Measurements from ENCODE around the gene RBM26.

The RBM26 gene

GRCh38 chr13:79309690-79310089 is 96.4 kb downstream of the RBM26 start:
- no peaks in the 10 kb centered on the region for H3K4me1 ChIP-seq (ENCODE audit: control insufficient read depth, insufficient read depth, low read length, poor library complexity, severe bottlenecking)
- no peaks in the 10 kb centered on the region for H3K9me3 ChIP-seq (ENCODE audit: control insufficient read depth, low read length)
- H3K27ac ChIP-seq (ENCODE audit: low read depth, low read length, severe bottlenecking): no peak overlapping the region
- no peak overlapping the region for H3K4me3 ChIP-seq (ENCODE audit: extremely low read depth, insufficient read depth, low read length, poor library complexity, severe bottlenecking)
- H3K36me3 ChIP-seq (ENCODE audit: control insufficient read depth, insufficient read depth, low read length): peaks cover 4% of the 10 kb centered on the region
- WGBS, 2 experiments (ENCODE audit: insufficient coverage in 2 of 2): 89 to 90% methylated on average over 7 to 8 of the region's 9 CpGs

- H3K9me3 ChIP-seq (ENCODE audit: control insufficient read depth, low read length): no peaks in the 10 kb centered on the region
- no peak overlapping the region for H3K4me3 ChIP-seq (ENCODE audit: extremely low read depth, insufficient read depth, low read length, poor library complexity, severe bottlenecking)
- H3K27ac ChIP-seq (ENCODE audit: low read depth, low read length, severe bottlenecking): no peak overlapping the region
- H3K4me1 ChIP-seq (ENCODE audit: control insufficient read depth, insufficient read depth, low read length, poor library complexity, severe bottlenecking): no peaks in the 10 kb centered on the region
- H3K36me3 ChIP-seq (ENCODE audit: control insufficient read depth, insufficient read depth, low read length): no peaks in the 10 kb centered on the region
- WGBS, 2 experiments (ENCODE audit: insufficient coverage in 2 of 2): 82% methylated on average over 5 of the region's 8 CpGs
These were observed 98.2 kb downstream of the RBM26 start for GRCh38 chr13:79307866-79308298.

- H3K36me3 ChIP-seq (ENCODE audit: control insufficient read depth, insufficient read depth, low read length): no peaks in the 10 kb centered on the region
- H3K9me3 ChIP-seq (ENCODE audit: control insufficient read depth, low read length): no peaks in the 10 kb centered on the region
- no peak overlapping the region for H3K4me3 ChIP-seq (ENCODE audit: extremely low read depth, insufficient read depth, low read length, poor library complexity, severe bottlenecking)
- H3K27ac ChIP-seq (ENCODE audit: low read depth, low read length, severe bottlenecking): no peak overlapping the region
- H3K4me1 ChIP-seq (ENCODE audit: control insufficient read depth, insufficient read depth, low read length, poor library complexity, severe bottlenecking): no peaks in the 10 kb centered on the region
- 100% methylated on average over 1 of the region's 3 CpGs; no CpG with 5 or more reads in 1 of the 2 experiments for WGBS, 2 experiments (ENCODE audit: insufficient coverage in 2 of 2)
These were observed 98.6 kb downstream of the RBM26 start for GRCh38 chr13:79307433-79307861.

GRCh38 chr13:79306650-79307049 is 99.4 kb downstream of the RBM26 start:
- no peak overlapping the region for H3K27ac ChIP-seq (ENCODE audit: low read depth, low read length, severe bottlenecking)

GRCh38 chr13:79297128-79297527 is 108.9 kb downstream of the RBM26 start:
- Histone ChIP-seq H3K4me3 (ENCODE audit: extremely low read depth, insufficient read depth, low read length, poor library complexity, severe bottlenecking) (no peak overlapping the region), H3K36me3 (ENCODE audit: control insufficient read depth, insufficient read depth, low read length) (no peaks in the 10 kb centered on the region), H3K27ac (ENCODE audit: low read depth, low read length, severe bottlenecking) (no peak overlapping the region), H3K4me1 (ENCODE audit: control insufficient read depth, insufficient read depth, low read length, poor library complexity, severe bottlenecking) (no peaks in the 10 kb centered on the region), H3K9me3 (ENCODE audit: control insufficient read depth, low read length) (peaks cover 3% of the 10 kb centered on the region)
- WGBS, 2 experiments (ENCODE audit: insufficient coverage in 2 of 2): no CpG with 5 or more reads among the region's 2 CpGs

More at GRCh38 chr13:79306650-79307049, 99.4 kb downstream of the RBM26 start:
- Histone ChIP-seq H3K4me1 (ENCODE audit: control insufficient read depth, insufficient read depth, low read length, poor library complexity, severe bottlenecking) (no peaks in the 10 kb centered on the region), H3K9me3 (ENCODE audit: control insufficient read depth, low read length) (no peaks in the 10 kb centered on the region), H3K36me3 (ENCODE audit: control insufficient read depth, insufficient read depth, low read length) (no peaks in the 10 kb centered on the region), H3K4me3 (ENCODE audit: extremely low read depth, insufficient read depth, low read length, poor library complexity, severe bottlenecking) (no peak overlapping the region)
- WGBS, 2 experiments (ENCODE audit: insufficient coverage in 2 of 2): no CpG with 5 or more reads among the region's 1 CpG

GRCh38 chr13:79295906-79296706 is 109.9 kb downstream of the RBM26 start:
- H3K27ac ChIP-seq (ENCODE audit: low read depth, low read length, severe bottlenecking): no peak overlapping the region
- 97 to 100% methylated on average over 1 to 3 of the region's 4 CpGs for WGBS, 2 experiments (ENCODE audit: insufficient coverage in 2 of 2)
- H3K36me3 ChIP-seq (ENCODE audit: control insufficient read depth, insufficient read depth, low read length): no peaks in the 10 kb centered on the region
- H3K4me1 ChIP-seq (ENCODE audit: control insufficient read depth, insufficient read depth, low read length, poor library complexity, severe bottlenecking): no peaks in the 10 kb centered on the region
- H3K9me3 ChIP-seq (ENCODE audit: control insufficient read depth, low read length): peaks cover 3% of the 10 kb centered on the region
- no peak overlapping the region for H3K4me3 ChIP-seq (ENCODE audit: extremely low read depth, insufficient read depth, low read length, poor library complexity, severe bottlenecking)

GRCh38 chr13:79290595-79291244 is 115.3 kb downstream of the RBM26 start:
- Histone ChIP-seq H3K9me3 (ENCODE audit: control insufficient read depth, low read length) (no peaks in the 10 kb centered on the region), H3K4me1 (ENCODE audit: control insufficient read depth, insufficient read depth, low read length, poor library complexity, severe bottlenecking) (no peaks in the 10 kb centered on the region), H3K36me3 (ENCODE audit: control insufficient read depth, insufficient read depth, low read length) (no peaks in the 10 kb centered on the region), H3K27ac (ENCODE audit: low read depth, low read length, severe bottlenecking) (no peak overlapping the region), H3K4me3 (ENCODE audit: extremely low read depth, insufficient read depth, low read length, poor library complexity, severe bottlenecking) (no peak overlapping the region)
- WGBS, 2 experiments (ENCODE audit: insufficient coverage in 2 of 2): 83 to 85% methylated on average over 7 of the region's 9 CpGs

GRCh38 chr13:79289571-79289970 is 116.5 kb downstream of the RBM26 start:
- no peaks in the 10 kb centered on the region for H3K9me3 ChIP-seq (ENCODE audit: control insufficient read depth, low read length)
- no peak overlapping the region for H3K27ac ChIP-seq (ENCODE audit: low read depth, low read length, severe bottlenecking)
- no peaks in the 10 kb centered on the region for H3K36me3 ChIP-seq (ENCODE audit: control insufficient read depth, insufficient read depth, low read length)
- no peaks in the 10 kb centered on the region for H3K4me1 ChIP-seq (ENCODE audit: control insufficient read depth, insufficient read depth, low read length, poor library complexity, severe bottlenecking)
- no peak overlapping the region for H3K4me3 ChIP-seq (ENCODE audit: extremely low read depth, insufficient read depth, low read length, poor library complexity, severe bottlenecking)

- Histone ChIP-seq H3K36me3 (ENCODE audit: control insufficient read depth, insufficient read depth, low read length) (no peaks in the 10 kb centered on the region), H3K4me3 (ENCODE audit: extremely low read depth, insufficient read depth, low read length, poor library complexity, severe bottlenecking) (no peak overlapping the region), H3K27ac (ENCODE audit: low read depth, low read length, severe bottlenecking) (no peak overlapping the region), H3K9me3 (ENCODE audit: control insufficient read depth, low read length) (no peaks in the 10 kb centered on the region), H3K4me1 (ENCODE audit: control insufficient read depth, insufficient read depth, low read length, poor library complexity, severe bottlenecking) (no peaks in the 10 kb centered on the region)
- 24 to 34% methylated on average over 5 to 6 of the region's 9 CpGs for WGBS, 2 experiments (ENCODE audit: insufficient coverage in 2 of 2)
These were observed 117.9 kb downstream of the RBM26 start for GRCh38 chr13:79287939-79288795.

GRCh38 chr13:79285159-79285558 is 120.9 kb downstream of the RBM26 start:
- 100% methylated on average over 1 of the region's 3 CpGs; no CpG with 5 or more reads in 1 of the 2 experiments for WGBS, 2 experiments (ENCODE audit: insufficient coverage in 2 of 2)
- H3K4me1 ChIP-seq (ENCODE audit: control insufficient read depth, insufficient read depth, low read length, poor library complexity, severe bottlenecking): no peaks in the 10 kb centered on the region
- no peaks in the 10 kb centered on the region for H3K9me3 ChIP-seq (ENCODE audit: control insufficient read depth, low read length)

More at GRCh38 chr13:79285159-79285558, 120.9 kb downstream of the RBM26 start:
- Histone ChIP-seq H3K36me3 (ENCODE audit: control insufficient read depth, insufficient read depth, low read length) (no peaks in the 10 kb centered on the region), H3K27ac (ENCODE audit: low read depth, low read length, severe bottlenecking) (no peak overlapping the region), H3K4me3 (ENCODE audit: extremely low read depth, insufficient read depth, low read length, poor library complexity, severe bottlenecking) (no peak overlapping the region)

Measured in mesodermal cell (in vitro differentiated cells).